H1 (cell line): ENCODE results near the gene HPN. TPM values are rescaled to one million over a fixed set of nuclear protein-coding genes. Genes with fewer than 3 reads are reported as not detected.

Source experiments
- CTCF ChIA-PET: fragments of 300-600 bp; sonication (Branson Sonifier 250); formaldehyde crosslinking; loops from one replicate; lab custom pipeline; 2021; ENCODE audit not compliant: partially characterized antibody; lab: Charles Lee
- POLR2A ChIA-PET: fragments of 300-600 bp; sonication (Branson Sonifier 250); formaldehyde crosslinking; loops from one replicate; lab custom pipeline; 2021; ENCODE audit warnings: inconsistent platforms; ENCODE audit not compliant: partially characterized antibody; lab: Charles Lee
- DNase-seq, 2 experiments: peaks; one replicate each; pipeline versions ENCODE4 v3.0.0 to v3.0.0-alpha.2; 2010 to 2022; ENCODE audit warnings: low spot score in 2 of 2, low read depth in 1 of 2, mixed read lengths in 1 of 2
- FAIRE-seq: peaks from 2 replicates; lab custom pipeline; 2011; peaks lifted over from hg19 to GRCh38; lab: Jason Lieb, UNC
- H2AFZ ChIP-seq: 2 replicates; pipeline ENCODE4 v1.8.1; 2012; ENCODE audit warnings: low read length, inconsistent platforms
- H2AK5ac ChIP-seq: 2 replicates; pipeline ENCODE4 v1.6.1; 2013; ENCODE audit warnings: low read depth, low read length
- H2BK120ac ChIP-seq: replicated peaks from 2 replicates; pipeline ENCODE3; 2013; ENCODE audit warnings: low read depth, low read length, inconsistent platforms
- H2BK12ac ChIP-seq: 2 replicates; pipeline ENCODE4 v1.6.1; 2013; ENCODE audit warnings: low read depth, low read length
- H2BK15ac ChIP-seq: 2 replicates; pipeline ENCODE4 v1.6.1; 2013; ENCODE audit warnings: low read length
- H2BK20ac ChIP-seq: 2 replicates; pipeline ENCODE4 v1.6.1; 2013; ENCODE audit warnings: low read length
- H2BK5ac ChIP-seq: 2 replicates; pipeline ENCODE4 v1.6.1; 2013; ENCODE audit warnings: low read depth, low read length
- H3K14ac ChIP-seq: 2 replicates; pipeline ENCODE4 v1.6.1; 2013; ENCODE audit warnings: inconsistent platforms; ENCODE audit not compliant: insufficient read length
- H3K18ac ChIP-seq: 2 replicates; pipeline ENCODE4 v1.6.1; 2013; ENCODE audit warnings: low read length; ENCODE audit errors: extremely low read depth
- H3K23ac ChIP-seq: 2 replicates; pipeline ENCODE4 v1.6.1; 2013; ENCODE audit warnings: inconsistent platforms; ENCODE audit not compliant: insufficient read length
- H3K23me2 ChIP-seq: 2 replicates; pipeline ENCODE4 v1.6.1; 2013; ENCODE audit warnings: low read depth, low read length
- H3K27ac ChIP-seq: 2 replicates; pipeline ENCODE4 v1.6.1; 2011; ENCODE audit warnings: low read depth, low read length, inconsistent platforms
- H3K27me3 ChIP-seq, 4 experiments: replicated peaks in 1 of 4; 1 replicate in 1 of 4; 2 replicates in 3 of 4; pipeline versions ENCODE4 v1.6.1 to v1.8.1; 2011 to 2013; ENCODE audit warnings: low read length in 3 of 4, mild to moderate bottlenecking in 3 of 4, inconsistent platforms in 2 of 4, mixed read lengths in 2 of 4, moderate library complexity in 1 of 4; ENCODE audit not compliant: control insufficient read depth in 3 of 4, insufficient read depth in 3 of 4; ENCODE audit errors: extremely low read depth in 1 of 4
- H3K36me3 ChIP-seq, 4 experiments: 2 replicates each; pipeline versions ENCODE4 v1.6.1 to v1.8.1; 2011 to 2013; ENCODE audit warnings: mild to moderate bottlenecking in 4 of 4, low read length in 3 of 4, moderate library complexity in 2 of 4, control low read depth in 1 of 4, inconsistent platforms in 1 of 4; ENCODE audit not compliant: insufficient read depth in 4 of 4, control insufficient read depth in 2 of 4
- H3K4ac ChIP-seq: replicated peaks from 2 replicates; pipeline ENCODE3; 2013; ENCODE audit warnings: low read length, low read depth, mixed read lengths, inconsistent platforms; ENCODE audit not compliant: insufficient read length
- H3K4me1 ChIP-seq, 4 experiments: replicated peaks in 1 of 4; 1 replicate in 1 of 4; 2 replicates in 3 of 4; pipeline versions ENCODE4 v1.6.1 to v1.8.1; 2011 to 2013; ENCODE audit warnings: low read length in 3 of 4, inconsistent platforms in 2 of 4, mixed read lengths in 1 of 4; ENCODE audit not compliant: insufficient read depth in 4 of 4, control insufficient read depth in 3 of 4
- H3K4me2 ChIP-seq, 2 experiments: 2 replicates each; pipeline versions ENCODE4 v1.6.1 to v1.8.1; 2011 to 2013; ENCODE audit warnings: low read depth in 2 of 2, low read length in 2 of 2, control low read depth in 1 of 2, inconsistent platforms in 1 of 2, mild to moderate bottlenecking in 1 of 2; ENCODE audit not compliant: insufficient read depth in 1 of 2
- H3K4me3 ChIP-seq, 4 experiments: fragments of 200-600, 300-600 bp in 1 of 4; sonication (generic), shearing (Covaris generic), sonication (Bioruptor Twin) in 1 of 4; 2 replicates each; pipeline versions ENCODE4 v1.5.1 to v1.8.1; 2011 to 2016; ENCODE audit warnings: low read length in 4 of 4, low read depth in 3 of 4, control low read depth in 2 of 4, inconsistent platforms in 2 of 4, mild to moderate bottlenecking in 2 of 4, mixed read lengths in 1 of 4, moderate library complexity in 1 of 4; ENCODE audit not compliant: insufficient read depth in 2 of 4; ENCODE audit errors: extremely low read depth in 1 of 4
- H3K56ac ChIP-seq: replicated peaks from 2 replicates; pipeline ENCODE3; 2013; ENCODE audit warnings: low read depth, mild to moderate bottlenecking, mixed read lengths, low read length, inconsistent platforms; ENCODE audit not compliant: insufficient read length
- H3K79me1 ChIP-seq: 2 replicates; pipeline ENCODE4 v1.6.1; 2013; ENCODE audit warnings: low read depth, low read length, control low read depth
- H3K79me2 ChIP-seq, 2 experiments: 2 replicates each; pipeline versions ENCODE4 v1.6.1 to v1.8.1; 2012 to 2013; ENCODE audit warnings: low read length in 2 of 2, mild to moderate bottlenecking in 2 of 2, inconsistent platforms in 1 of 2; ENCODE audit not compliant: insufficient read depth in 2 of 2, control insufficient read depth in 1 of 2
- H3K9ac ChIP-seq, 4 experiments: replicated peaks in 1 of 4; 1 replicate in 1 of 4; 2 replicates in 3 of 4; pipeline versions ENCODE4 v1.6.1 to v1.8.1; 2011 to 2013; ENCODE audit warnings: low read depth in 3 of 4, low read length in 3 of 4, control low read depth in 2 of 4, mild to moderate bottlenecking in 2 of 4, moderate library complexity in 2 of 4, inconsistent platforms in 1 of 4; ENCODE audit errors: extremely low read depth in 1 of 4
- H3K9me3 ChIP-seq, 2 experiments: 2 replicates each; pipeline versions ENCODE4 v1.6.1 to v1.8.1; 2012 to 2013; ENCODE audit warnings: mild to moderate bottlenecking in 2 of 2, moderate library complexity in 2 of 2, control low read depth in 1 of 2, inconsistent platforms in 1 of 2, low read depth in 1 of 2, low read length in 1 of 2, mixed read lengths in 1 of 2; ENCODE audit not compliant: insufficient read depth in 2 of 2
- H4K20me1 ChIP-seq, 2 experiments: replicated peaks in 1 of 2; 2 replicates each; pipeline versions ENCODE3 to v1.8.1; 2011 to 2013; ENCODE audit warnings: inconsistent platforms in 2 of 2, low read length in 2 of 2, mild to moderate bottlenecking in 1 of 2; ENCODE audit not compliant: insufficient read depth in 2 of 2, control insufficient read depth in 1 of 2
- H4K5ac ChIP-seq: 2 replicates; pipeline ENCODE4 v1.6.1; 2013; ENCODE audit warnings: low read length, low read depth, mixed read lengths, inconsistent platforms; ENCODE audit not compliant: insufficient read length
- H4K8ac ChIP-seq: 2 replicates; pipeline ENCODE4 v1.8.0; 2013; ENCODE audit warnings: mild to moderate bottlenecking, moderate library complexity, low read length, inconsistent platforms; ENCODE audit not compliant: insufficient read depth; ENCODE audit errors: extremely low read depth
- H4K91ac ChIP-seq: replicated peaks from 2 replicates; pipeline ENCODE3; 2013; ENCODE audit warnings: low read length, mixed read lengths, inconsistent platforms; ENCODE audit not compliant: insufficient read length
- KDM1A ChIP-seq: fragments of 200-600, 300-600 bp; sonication (generic); IDR thresholded peaks from 2 replicates; pipeline ENCODE4 v1.7.1; 2016; ENCODE audit warnings: mild to moderate bottlenecking, low read length, borderline replicate concordance
- TEAD4 ChIP-seq: IDR thresholded peaks from 2 replicates; pipeline ENCODE4 v1.6.1; 2012; ENCODE audit warnings: low read depth, low read length, inconsistent platforms, mixed read lengths
- WGBS, 2 experiments: shearing (Covaris generic) in 1 of 2; methylation state at CpG; one replicate each; pipeline versions ENCODE4 v1.1.6 to v1.1.7; 2013 to 2015; ENCODE audit warnings: low lambda C conversion rate in 2 of 2, mixed read lengths in 2 of 2, inconsistent platforms in 1 of 2, low coverage in 1 of 2, missing lambda C conversion rate in 1 of 2; ENCODE audit not compliant: insufficient replicate concordance in 2 of 2, insufficient coverage in 1 of 2, insufficient read length in 1 of 2; ENCODE audit errors: extremely low coverage in 1 of 2, missing lambda C conversion rate in 1 of 2; 5-methylcytosine and 5-hydroxymethylcytosine counted together
- polyA plus RNA-seq, 7 experiments: library from polyadenylated mRNA; depleted of rRNA in 3 of 7; stranded (reverse) in 5 of 7; unstranded in 2 of 7; fragments of >200 nt in 5 of 7; fragments of 200-250 nt in 2 of 7; gene quantifications; 1 replicate in 5 of 7; 2 replicates in 1 of 7; 4 replicates in 1 of 7; pipeline versions ENCODE4 v1.2.1 to v1.2.3, GENCODE V29; 2011 to 2013; ENCODE audit warnings: missing spikeins in 2 of 7, mixed read lengths in 2 of 7
- total RNA-seq: library from RNA; stranded (reverse); fragmentation: NEBNext Ultra II Directional; extraction: Animal tissue kit (Norgen Biotek cat#: 25700); gene quantifications from 2 replicates; pipeline ENCODE4 v1.2.1, GENCODE V29; 2021

Gene HPN
- total and polyA plus RNA-seq, 2 of the 8 experiments (the other 6 are each of a cell fraction or from before 2014, with no cell fraction given) = 14.7 to 33.7 TPM

- H4K20me1 ChIP-seq = peaks cover 30 to 43% of the 10 kb centered on the region in 2 experiments
- no peak overlapping the region for H2AFZ ChIP-seq
- no peak for FAIRE-seq
These were observed 36.8 kb upstream of the HPN start for GRCh38 chr19:35004517-35005255.

More at GRCh38 chr19:35004517-35005255, 36.8 kb upstream of the HPN start:
- Histone ChIP-seq H2BK15ac (no peak overlapping the region), H3K27me3 (no peaks in the 10 kb centered on the region), H4K8ac (no peak overlapping the region; the same call in 1 of the 2 replicates), H2AK5ac (no peak overlapping the region), H3K4me1 (peaks cover 8 to 23% (median 11%) of the 10 kb centered on the region in 4 experiments), H3K4me2 (no peak overlapping the region), H2BK20ac (no peak overlapping the region), H2BK12ac (no peak overlapping the region), H3K56ac (no peak overlapping the region), H3K36me3 (peaks cover 15 to 27% (median 20%) of the 10 kb centered on the region in 4 experiments; a peak in 7 of 8 replicates), H3K9me3 (no peaks in the 10 kb centered on the region), H3K27ac (peak overlapping the region; percentile 45), H4K5ac (no peak overlapping the region), H3K79me2 (peaks cover 31 to 69% of the 10 kb centered on the region in 2 experiments), H4K91ac (no peak overlapping the region), H3K4me3 (no peak overlapping the region), H3K9ac (peak overlapping the region in 1 of 4 experiments; percentile 13; a peak in 4 of 7 replicates), H3K23me2 (peaks cover 8% of the 10 kb centered on the region), H3K14ac (no peak overlapping the region), H3K4ac (no peak overlapping the region), H2BK120ac (no peak overlapping the region), H3K18ac (no peak overlapping the region), H3K23ac (no peak overlapping the region), H2BK5ac (peak overlapping the region; percentile 44; the same call in 1 of the 2 replicates), H3K79me1 (peaks cover 19% of the 10 kb centered on the region)
- no peak for DNase-seq
- TF ChIP-seq KDM1A (no peak), TEAD4 (no peak)
- 96% methylated on average over 17 of the region's 18 CpGs; no CpG with 5 or more reads in 1 of the 2 experiments for WGBS, 2 experiments
- CTCF ChIA-PET = interaction anchor here (1.1 kb wide), 1 partner anchor 16 kb away, joined by 3 read pairs; no protein-coding TSS in a partner anchor
- POLR2A ChIA-PET = interaction anchor here (22.5 kb wide), 1 partner anchor 15 kb away, joined by 366 read pairs; the partner anchor contains the start of gene SCN1B
